Measurements from ENCODE around the gene NHLRC4.

The NHLRC4 gene

GRCh38 chr16:531494-532125, 35.2 kb upstream of the NHLRC4 start:
- no peak for DNase-seq

DNA sequence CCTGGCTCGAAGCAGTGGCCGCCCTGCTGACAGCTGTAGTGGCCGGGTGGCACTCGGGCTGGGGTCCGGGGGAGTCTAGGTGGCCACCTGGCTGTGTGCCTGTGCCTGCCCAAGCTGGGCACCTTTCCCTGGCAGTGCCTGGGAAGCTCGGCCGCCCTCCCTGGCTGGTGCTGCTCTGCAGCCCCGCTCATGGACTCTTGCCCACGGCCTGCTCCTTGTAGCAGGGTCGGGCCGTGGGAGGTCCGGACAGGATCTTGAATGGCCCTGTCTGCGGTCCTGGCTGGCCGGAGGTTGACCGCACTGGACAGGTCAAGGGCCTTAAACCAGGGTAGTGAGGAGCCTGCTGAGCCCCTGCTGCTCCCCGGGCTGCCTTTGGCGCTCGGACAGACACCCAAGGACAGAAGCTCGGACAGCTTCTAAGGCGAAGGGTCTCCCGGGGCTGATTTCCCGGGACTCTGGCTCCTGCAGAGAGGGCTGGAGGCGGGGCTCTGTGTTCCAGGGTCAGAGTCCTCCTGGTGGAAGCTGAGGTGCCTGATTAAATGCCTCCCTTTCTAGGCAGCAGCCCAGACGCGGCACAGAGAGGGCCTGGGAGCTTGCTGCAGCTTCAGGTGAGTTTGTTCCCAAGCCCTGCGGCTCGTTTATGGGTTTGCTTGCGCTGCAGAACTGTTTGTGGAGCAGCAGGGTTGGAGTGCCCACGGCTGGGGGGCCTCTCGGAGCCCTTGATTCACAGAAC, 33.2 kb upstream of the NHLRC4 start:
- DNase-seq, result no peak

DNA sequence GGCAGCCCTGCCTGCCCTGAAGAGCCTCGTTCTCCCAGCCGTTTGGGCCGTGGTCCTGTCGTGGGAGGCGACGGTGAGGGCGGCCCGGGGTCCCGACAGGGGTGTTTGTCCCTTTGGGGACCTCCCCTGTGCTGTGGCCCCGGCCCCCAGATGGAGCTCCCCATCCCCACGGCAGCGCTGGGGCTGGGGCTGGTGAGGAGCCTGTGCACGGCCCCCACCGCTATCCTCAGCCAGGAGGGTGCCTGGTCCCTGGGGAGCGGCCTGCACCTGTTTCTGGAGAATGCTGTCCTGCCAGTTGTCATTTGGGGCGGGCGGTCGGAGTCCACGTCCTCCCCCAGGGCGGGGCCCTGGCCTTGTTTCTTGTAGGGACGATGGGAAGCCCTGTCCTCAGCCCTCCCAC, 32.7 kb upstream of the NHLRC4 start:
- no peak for DNase-seq

GRCh38 chr16:534856-535445, 31.9 kb upstream of the NHLRC4 start:
- no peak for DNase-seq

GRCh38 chr16:535446-536405, 31.1 kb upstream of the NHLRC4 start:
- DNase-seq, result no peak

DNA sequence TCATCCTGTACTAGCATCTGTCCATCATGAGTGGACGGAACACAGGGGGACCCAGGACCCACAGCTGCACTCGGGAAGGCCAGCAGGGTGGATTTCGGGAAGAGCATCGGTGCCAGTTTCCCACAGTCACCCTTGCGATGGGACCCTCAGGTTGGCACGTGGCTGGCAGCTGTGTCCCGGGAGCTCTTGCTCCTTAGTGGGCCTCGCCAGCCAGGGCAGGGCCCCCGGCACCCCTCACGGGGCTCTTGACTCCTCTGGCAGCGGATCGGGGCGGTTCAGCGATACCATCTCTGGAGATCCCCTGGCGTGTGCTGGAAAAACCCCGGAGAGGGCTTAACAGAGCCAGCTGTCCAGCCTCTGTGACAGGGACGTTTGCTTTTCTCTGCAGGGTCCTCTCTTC, 30.1 kb upstream of the NHLRC4 start:
- no peak for DNase-seq

- no peak for DNase-seq
These were observed 29.1 kb upstream of the NHLRC4 start for GRCh38 chr16:537415-538335.

DNA sequence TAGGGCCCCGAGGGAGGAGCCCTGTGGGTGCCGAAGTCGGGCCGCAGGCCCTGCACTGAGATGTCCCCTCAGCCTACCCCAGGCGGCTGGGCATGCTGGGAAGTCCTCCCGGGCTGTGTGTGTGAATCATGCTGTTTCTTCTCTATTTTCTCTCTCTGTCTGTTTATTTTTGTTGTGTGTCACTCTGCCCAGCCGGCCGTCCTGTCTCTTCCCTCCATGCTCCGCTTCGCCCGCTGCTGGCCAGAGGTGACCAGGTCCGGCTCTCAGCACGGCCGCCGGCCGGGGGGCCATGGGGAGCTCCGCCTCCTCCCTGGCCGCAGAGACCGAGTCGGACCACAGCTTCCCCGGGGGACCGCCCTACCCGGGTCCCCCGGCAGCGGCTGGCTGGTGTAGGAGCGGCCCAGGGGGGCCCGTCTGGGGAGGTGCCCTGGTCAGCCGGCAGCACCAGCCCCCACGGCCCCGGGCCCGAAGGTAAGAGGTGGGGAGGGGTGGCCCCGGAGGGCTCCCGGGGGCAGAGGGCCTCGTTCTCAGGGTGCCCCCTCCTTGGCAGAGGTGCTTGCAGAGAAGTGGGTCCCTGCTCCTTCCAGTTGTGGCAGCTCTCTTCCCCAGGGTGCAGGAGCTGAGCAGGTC, 26.8 kb upstream of the NHLRC4 start:
- no peak for DNase-seq

DNA sequence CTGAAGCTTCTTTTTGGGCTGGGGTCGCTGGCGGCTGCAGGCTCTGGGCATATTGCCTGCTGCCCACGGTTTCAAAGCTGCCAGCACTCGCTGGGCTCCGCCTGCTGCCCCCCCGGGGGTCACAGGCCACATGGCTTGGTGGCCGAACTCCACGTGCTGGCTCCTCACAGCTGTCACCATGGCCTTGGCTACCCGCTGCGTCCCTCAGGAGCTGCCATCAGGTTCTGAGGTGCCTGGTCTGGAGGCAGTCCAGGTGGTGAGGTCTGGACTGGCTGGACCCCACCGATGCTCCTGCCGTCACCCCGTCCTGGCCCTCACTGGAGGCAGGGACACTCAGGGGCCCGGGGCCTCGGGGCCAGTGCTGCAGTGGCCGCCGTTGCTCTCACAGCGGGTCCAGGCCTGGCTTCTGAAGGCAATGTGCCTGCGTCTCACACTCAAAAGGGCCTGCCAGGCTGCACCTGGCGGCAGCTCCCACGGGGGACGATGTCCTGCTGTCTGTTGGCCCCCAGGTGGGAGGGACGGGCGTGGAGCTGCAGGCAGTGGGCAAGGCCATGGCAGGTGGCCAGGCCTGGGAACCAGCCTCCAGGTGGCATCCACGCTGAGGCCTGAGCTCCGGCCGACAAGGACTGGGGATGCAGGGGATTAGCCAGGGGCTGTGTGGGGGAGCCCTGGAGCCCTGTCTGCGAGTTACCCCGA, 26.0 kb upstream of the NHLRC4 start:
- no peak for DNase-seq

DNA sequence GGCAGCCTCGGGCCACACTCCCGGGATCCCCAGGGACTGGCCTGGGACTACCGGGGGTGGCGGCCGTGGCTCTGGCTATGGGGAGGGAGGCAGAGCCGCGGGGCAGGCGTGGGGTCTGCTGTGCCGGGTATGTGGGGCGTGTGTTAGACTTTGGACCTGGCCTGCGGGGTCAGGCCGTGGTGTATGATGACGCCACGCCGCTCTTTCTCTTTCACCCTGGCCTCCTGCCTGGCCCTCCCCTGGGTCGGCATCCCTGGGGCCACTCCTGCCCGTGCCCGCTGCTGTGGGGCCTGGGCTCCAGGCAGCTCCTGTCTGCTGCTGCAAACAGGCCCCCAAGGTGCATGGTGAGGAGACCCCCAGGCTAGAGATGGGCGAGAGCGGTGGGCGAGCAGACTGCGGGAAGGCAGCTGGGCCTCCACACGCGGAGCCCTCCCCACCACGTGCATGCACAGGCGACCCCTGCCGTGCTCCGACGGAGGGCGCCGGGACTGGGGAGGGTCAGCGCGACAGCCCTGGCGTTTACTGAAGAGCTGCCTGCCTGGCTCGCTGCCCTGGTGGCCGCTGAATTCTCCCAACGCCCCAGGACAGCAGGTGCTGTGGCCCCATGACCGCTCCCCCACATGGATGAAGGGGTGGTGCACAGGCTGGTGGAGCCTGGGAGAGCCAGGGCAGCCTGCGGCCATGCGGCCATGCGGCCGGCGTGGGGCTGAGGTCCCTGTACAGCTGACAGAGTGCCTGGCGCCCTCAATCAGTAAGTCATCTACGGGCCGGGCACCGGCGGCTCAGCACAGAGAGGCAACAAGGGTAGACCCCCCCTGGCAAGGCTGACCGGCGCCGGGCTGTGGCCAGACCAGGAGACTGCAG, 23.3 kb upstream of the NHLRC4 start:
- no peak for DNase-seq

GRCh38 chr16:544517-544916, 22.3 kb upstream of the NHLRC4 start:
- DNase-seq, result no peak

GRCh38 chr16:546909-547770, 19.7 kb upstream of the NHLRC4 start:
- no peak for DNase-seq

DNA sequence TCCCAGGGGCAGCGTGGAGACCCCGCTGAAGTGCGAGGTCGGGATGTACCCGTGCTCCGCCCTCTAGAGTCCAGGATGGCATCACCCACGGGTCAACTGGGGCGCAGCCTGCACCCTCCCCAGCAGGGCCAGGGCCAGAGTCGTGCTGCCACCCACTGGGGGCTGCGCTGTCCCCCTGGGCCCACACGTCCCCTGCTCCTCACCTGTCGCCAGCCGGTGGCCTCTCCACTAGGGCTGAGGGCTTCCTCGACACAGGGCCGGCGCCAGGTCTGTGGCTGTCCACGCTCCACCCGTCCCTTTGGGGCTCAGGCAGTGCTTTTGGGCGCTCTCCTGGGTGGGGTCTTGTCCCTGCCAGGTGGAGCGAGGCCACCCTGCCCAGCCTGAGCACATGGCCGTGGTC, 18.2 kb upstream of the NHLRC4 start:
- DNase-seq, result no peak

- DNase-seq, result no peak
These were observed 17.1 kb upstream of the NHLRC4 start for GRCh38 chr16:549544-550263.

- no peak for DNase-seq
These were observed 15.6 kb upstream of the NHLRC4 start for GRCh38 chr16:551210-551609.

DNA sequence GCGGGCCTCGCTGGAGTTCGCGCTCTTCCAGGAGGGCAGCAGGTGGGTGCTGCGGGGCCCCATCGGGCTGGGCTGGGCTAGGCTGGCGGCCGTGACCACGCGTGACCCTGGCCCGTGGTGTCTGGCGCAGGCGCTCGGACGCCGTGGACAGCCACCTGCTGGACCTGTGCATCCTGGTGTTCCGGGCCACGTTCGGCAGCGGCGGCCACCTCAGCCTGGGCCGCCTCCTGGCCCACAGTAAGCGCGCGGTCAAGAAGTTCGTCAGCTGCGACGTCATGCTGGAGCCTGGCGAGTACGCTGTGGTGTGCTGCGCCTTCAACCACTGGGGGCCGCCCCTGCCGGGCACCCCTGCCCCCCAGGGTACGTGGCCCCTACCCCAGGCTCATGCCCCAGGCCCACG, 14.6 kb upstream of the NHLRC4 start:
- DNase-seq, result no peak

GRCh38 chr16:553601-554296, 13.1 kb upstream of the NHLRC4 start:
- no peak for DNase-seq

GRCh38 chr16:554297-554621, 12.5 kb upstream of the NHLRC4 start:
- DNase-seq, result no peak
